Epithelial cell of prostate (primary cell): ENCODE measurements around the gene SFMBT1.

Experiments used
- DNase-seq: peaks from one replicate; pipeline ENCODE4 v3.0.0-alpha.2; 2011; ENCODE audit warnings: low read depth, low spot score
- H3K27ac ChIP-seq: fragments of 450-650 bp; 2 replicates; pipeline ENCODE4 v1.5.1; 2017; ENCODE audit warnings: mild to moderate bottlenecking

The SFMBT1 gene

DNA sequence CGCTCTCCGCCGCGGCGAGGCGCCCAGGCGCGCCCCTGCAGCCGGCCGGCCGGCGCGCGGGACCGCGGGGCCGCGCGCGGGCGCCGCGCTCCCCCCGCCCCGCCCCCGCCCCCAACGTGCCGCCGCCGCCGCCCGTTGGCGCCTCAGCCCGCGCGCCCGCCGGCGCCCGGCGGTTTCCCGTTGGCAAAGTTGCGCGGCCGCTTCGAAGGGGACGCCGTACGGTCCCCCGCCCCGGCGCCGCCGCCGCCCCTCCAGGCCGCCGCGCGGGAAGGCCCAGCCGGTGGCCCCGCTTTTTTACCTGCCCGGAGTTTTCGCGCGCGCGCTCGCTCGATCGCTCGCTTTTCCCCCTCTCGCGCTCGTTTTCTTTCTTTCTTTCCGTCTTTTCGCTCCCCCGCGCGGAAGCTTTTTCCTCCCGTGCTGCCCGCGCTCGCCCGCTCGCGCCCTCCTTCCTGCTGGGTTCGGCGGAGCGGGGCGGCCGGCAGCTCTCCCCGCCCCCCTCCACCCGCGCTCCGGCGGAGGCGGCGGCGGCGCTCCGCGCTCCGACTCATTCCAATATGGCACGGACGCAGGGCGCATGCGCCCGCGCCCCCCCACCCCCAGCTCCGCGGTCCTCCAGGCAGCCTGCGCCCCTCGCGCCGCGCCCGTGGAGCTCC, at the start of gene SFMBT1:
Gene SFMBT1 (minus strand): TSS at position 556 of the 653 bp plus-strand sequence. CDS start 76,945 bp downstream, outside the sequence.
- DNase-seq: no peak
- H3K27ac ChIP-seq: peak within 1 kb of the TSS; percentile 49

- no peak overlapping the region for H3K27ac ChIP-seq
- DNase-seq: no peak
Measured at GRCh38 chr3:53092942-53093341, 47.1 kb upstream of the SFMBT1 start.

- no peak overlapping the region for H3K27ac ChIP-seq
- DNase-seq: no peak
Measured at GRCh38 chr3:53092216-53092615, 46.3 kb upstream of the SFMBT1 start.

DNA sequence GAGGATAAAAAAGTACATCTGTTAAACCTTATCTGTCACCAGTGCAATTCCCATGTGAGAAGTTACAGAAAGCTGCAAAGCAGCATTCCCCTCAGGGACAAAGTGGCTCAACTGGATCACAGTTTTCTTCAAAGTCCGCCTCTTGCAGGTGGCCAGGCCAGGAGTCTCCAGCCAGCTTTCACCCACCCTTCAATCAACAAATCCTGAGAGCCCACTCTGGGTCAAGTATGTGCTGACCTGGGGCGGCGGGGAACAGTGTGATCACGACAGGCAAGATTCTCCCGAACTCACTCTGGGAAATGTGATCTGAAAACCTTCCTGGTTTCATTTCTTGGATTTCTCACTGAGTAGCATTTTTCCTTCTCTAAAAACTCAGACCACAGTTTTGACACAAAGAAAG, 45.1 kb upstream of the SFMBT1 start:
- DNase-seq: no peak
- H3K27ac ChIP-seq: no peak overlapping the region

DNA sequence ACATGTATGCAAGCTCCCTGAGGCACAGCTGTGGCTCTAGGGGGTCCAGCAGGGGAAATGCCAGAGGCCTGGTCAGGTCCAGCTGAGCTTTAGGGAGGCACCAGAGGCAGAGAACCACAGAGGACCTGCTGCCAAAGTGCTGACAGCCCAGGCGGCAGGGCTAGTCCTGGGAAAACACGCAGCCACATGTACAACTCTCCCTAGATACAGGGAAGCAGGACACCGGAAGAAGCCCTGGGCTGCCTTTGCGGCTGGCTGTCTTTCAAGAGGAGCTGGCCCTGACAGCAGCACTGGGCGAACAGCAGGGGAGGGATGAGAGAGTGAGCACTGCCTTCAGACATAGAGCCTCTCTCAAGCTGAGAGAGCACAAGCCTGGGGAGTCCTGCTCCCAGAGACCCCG, 43.6 kb upstream of the SFMBT1 start:
- DNase-seq: no peak
- no peak overlapping the region for H3K27ac ChIP-seq

DNA sequence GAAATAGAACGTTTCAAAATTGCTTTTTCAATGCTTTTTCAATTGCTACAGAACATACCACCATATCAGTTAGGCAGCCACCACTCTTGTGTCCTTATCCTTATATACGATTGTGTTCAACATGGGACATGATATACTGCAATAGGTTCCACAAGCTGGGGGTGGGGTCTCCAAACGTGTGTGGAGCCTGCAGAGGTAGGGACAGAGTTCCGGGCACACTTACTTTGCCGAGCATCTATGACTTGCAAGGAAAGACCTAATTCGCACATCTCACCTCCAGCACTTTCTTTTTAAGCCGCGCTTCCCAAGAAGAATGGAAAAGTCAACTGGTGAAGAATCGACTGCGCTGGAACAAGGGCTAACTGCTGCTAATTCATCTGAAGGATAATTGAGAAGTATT, 39.6 kb upstream of the SFMBT1 start:
- no peak for DNase-seq
- no peak overlapping the region for H3K27ac ChIP-seq

- DNase-seq: peak; percentile 5
Measured at GRCh38 chr3:53084310-53085001, 38.6 kb upstream of the SFMBT1 start.

GRCh38 chr3:53083949-53084309, 38.1 kb upstream of the SFMBT1 start:
- H3K27ac ChIP-seq: no peak overlapping the region
- DNase-seq: no peak

More at GRCh38 chr3:53084310-53085001, 38.6 kb upstream of the SFMBT1 start:
- no peak overlapping the region for H3K27ac ChIP-seq

DNA sequence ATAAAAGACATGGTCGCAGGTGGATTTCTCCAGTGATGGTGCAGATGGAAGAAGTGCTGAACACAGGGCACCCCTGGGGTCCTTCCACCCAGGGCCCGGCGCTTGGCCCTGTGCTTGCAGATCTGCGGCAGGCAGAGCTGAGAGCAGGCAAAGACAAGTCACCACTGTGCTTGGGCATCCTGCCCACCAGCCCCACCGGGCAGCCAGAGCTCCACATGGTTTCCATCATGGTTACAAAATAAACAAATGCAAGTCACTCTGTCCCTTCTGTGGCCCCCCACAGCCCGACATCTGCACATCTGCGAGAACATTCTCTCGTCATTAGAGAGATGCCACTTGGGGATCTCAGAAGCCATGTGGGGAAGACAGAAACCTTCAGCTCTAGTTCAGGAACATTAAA, 37.6 kb upstream of the SFMBT1 start:
- no peak for DNase-seq

DNA sequence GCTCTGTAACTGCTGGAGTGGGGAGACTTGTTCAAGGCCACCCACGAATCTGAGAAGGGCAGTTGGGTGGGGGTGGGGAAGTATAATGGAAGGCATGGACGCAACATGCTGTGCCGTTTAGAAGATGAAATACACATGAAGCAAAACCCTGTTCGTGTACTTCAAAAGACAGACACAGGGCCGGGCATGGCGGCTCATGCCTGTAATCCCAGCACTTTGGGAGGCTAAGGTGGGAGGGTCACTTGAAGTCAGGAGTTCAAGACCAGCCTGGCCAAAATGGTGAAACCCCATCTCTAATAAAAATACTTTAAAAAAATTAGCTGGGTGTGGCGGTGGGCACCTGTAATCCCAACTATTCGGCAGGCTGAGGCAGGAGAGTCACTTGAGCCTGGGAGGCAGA, 36.9 kb upstream of the SFMBT1 start:
- no peak for DNase-seq
- no peak overlapping the region for H3K27ac ChIP-seq

More for the DNA sequence above, 37.6 kb upstream of the SFMBT1 start:
- no peak overlapping the region for H3K27ac ChIP-seq

DNA sequence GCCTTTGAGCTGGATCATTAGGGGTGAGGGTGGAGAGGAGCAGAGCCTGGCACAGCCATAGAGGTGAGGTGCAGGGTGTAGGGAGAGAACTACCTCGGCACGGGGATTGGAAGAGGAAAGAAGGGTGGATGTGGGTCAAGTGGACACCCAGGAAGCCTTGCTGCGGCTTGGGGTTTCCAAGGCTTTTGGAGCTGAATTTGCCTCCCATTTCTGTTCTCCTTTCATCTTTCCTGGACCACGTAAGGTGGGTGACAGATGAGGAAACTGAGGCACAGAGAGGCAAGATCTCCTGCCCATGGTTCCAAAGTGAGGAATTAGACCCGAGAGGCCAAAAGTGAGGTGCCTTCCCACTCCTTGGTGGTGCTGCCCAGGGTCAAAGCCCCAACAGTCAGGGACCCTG, 35.4 kb upstream of the SFMBT1 start:
- no peak for DNase-seq
- no peak overlapping the region for H3K27ac ChIP-seq

- DNase-seq: no peak
Measured at GRCh38 chr3:53080612-53081205, 34.8 kb upstream of the SFMBT1 start.

GRCh38 chr3:53079791-53080555, 34.1 kb upstream of the SFMBT1 start:
- DNase-seq: no peak
- H3K27ac ChIP-seq: no peak overlapping the region

More at GRCh38 chr3:53080612-53081205, 34.8 kb upstream of the SFMBT1 start:
- no peak overlapping the region for H3K27ac ChIP-seq

GRCh38 chr3:53079147-53079546, 33.3 kb upstream of the SFMBT1 start:
- no peak overlapping the region for H3K27ac ChIP-seq
- no peak for DNase-seq

- no peak for DNase-seq
- no peak overlapping the region for H3K27ac ChIP-seq
Measured at GRCh38 chr3:53078656-53079055, 32.8 kb upstream of the SFMBT1 start.

GRCh38 chr3:53077476-53078220, 31.8 kb upstream of the SFMBT1 start:
- no peak overlapping the region for H3K27ac ChIP-seq
- no peak for DNase-seq

DNA sequence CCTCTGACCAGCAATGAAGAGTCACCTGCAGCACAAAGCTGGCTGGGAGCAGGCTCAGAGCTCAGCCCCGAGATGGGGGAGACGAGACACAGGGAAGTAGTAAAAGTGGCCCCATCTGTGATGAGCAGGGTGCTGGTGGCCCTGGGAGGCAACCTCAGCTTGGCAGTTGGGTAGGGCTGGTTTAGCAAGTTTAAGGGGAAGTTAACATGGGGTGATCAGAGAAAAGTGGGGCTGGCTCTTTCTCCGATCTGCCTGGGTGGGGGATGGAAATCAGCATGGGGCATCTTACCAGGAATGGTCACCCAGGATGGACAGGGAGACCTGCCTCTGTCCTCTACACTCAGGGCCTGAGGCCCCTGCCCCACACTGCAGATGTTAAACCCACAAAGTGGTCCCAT, 29.9 kb upstream of the SFMBT1 start:
- DNase-seq: no peak
- no peak overlapping the region for H3K27ac ChIP-seq

GRCh38 chr3:53074761-53075742, 29.2 kb upstream of the SFMBT1 start:
- no peak for DNase-seq
- no peak overlapping the region for H3K27ac ChIP-seq

GRCh38 chr3:53074366-53074696, 28.5 kb upstream of the SFMBT1 start:
- no peak overlapping the region for H3K27ac ChIP-seq
- DNase-seq: no peak
